DLD1 (cell line): ENCODE measurements around the gene SPTBN1.

Experiments
- in situ Hi-C: cut with HindIII; loops from 2 replicates; pipeline ENCODE4 v1.10.0; 2017; ENCODE audit warnings: low sequenced_read_pairs

Gene SPTBN1

GRCh38 chr2:54455563-54456361 lies at the start of gene SPTBN1:
TSS of gene SPTBN1 (plus strand) at chr2:54456327. CDS start at chr2:54526419, 70,092 bp downstream.
- in situ Hi-C loops: no loop called here

GRCh38 chr2:54407693-54408092 lies 48.4 kb upstream of the SPTBN1 start:
- in situ Hi-C loops: no loop called here

- in situ Hi-C loops: no loop called here
Observed at GRCh38 chr2:54408288-54408687, 47.8 kb upstream of the SPTBN1 start.

GRCh38 chr2:54409752-54410151 lies 46.4 kb upstream of the SPTBN1 start:
- in situ Hi-C loops: no loop called here

- in situ Hi-C loops: no loop called here
Observed at GRCh38 chr2:54411801-54412354, 44.2 kb upstream of the SPTBN1 start.

GRCh38 chr2:54416166-54416813 lies 39.8 kb upstream of the SPTBN1 start:
- in situ Hi-C loops: no loop called here

- in situ Hi-C loops: no loop called here
Observed at GRCh38 chr2:54416938-54417337, 39.2 kb upstream of the SPTBN1 start.

- in situ Hi-C loops: no loop called here
Observed at GRCh38 chr2:54417577-54417976, 38.5 kb upstream of the SPTBN1 start.

- in situ Hi-C loops: no loop called here
Observed at GRCh38 chr2:54419388-54419787, 36.7 kb upstream of the SPTBN1 start.

GRCh38 chr2:54419855-54420523 lies 36.1 kb upstream of the SPTBN1 start:
- in situ Hi-C loops: no loop called here

- in situ Hi-C loops: no loop called here
Observed at GRCh38 chr2:54420524-54421172, 35.5 kb upstream of the SPTBN1 start.

- in situ Hi-C loops: no loop called here
Observed at GRCh38 chr2:54422072-54422581, 34.0 kb upstream of the SPTBN1 start.

GRCh38 chr2:54423213-54423612 lies 32.9 kb upstream of the SPTBN1 start:
- in situ Hi-C loops: no loop called here

- in situ Hi-C loops: no loop called here
Observed at GRCh38 chr2:54424555-54425163, 31.5 kb upstream of the SPTBN1 start.

- in situ Hi-C loops: no loop called here
Observed at GRCh38 chr2:54428108-54428831, 27.9 kb upstream of the SPTBN1 start.

GRCh38 chr2:54429054-54429453 lies 27.1 kb upstream of the SPTBN1 start:
- in situ Hi-C loops: no loop called here

- in situ Hi-C loops: no loop called here
Observed at GRCh38 chr2:54429811-54430551, 26.1 kb upstream of the SPTBN1 start.

GRCh38 chr2:54430649-54431048 lies 25.5 kb upstream of the SPTBN1 start:
- in situ Hi-C loops: no loop called here
